B cell (primary cell): ENCODE data around the gene FSCN2.

ENCODE experiments used
- CTCF ChIP-seq: fragments of 200-600 bp; IDR thresholded peaks from one replicate; pipeline ENCODE4 v1.8.0; 2022; ENCODE audit warnings: antibody characterized with exemption, mild to moderate bottlenecking
- EZH2 ChIP-seq: IDR thresholded peaks from 2 replicates; pipeline ENCODE4 v1.6.1; 2012; ENCODE audit warnings: borderline replicate concordance, low read depth, mild to moderate bottlenecking, moderate library complexity, low read length; ENCODE audit not compliant: insufficient read depth, poor library complexity, severe bottlenecking

DNA sequence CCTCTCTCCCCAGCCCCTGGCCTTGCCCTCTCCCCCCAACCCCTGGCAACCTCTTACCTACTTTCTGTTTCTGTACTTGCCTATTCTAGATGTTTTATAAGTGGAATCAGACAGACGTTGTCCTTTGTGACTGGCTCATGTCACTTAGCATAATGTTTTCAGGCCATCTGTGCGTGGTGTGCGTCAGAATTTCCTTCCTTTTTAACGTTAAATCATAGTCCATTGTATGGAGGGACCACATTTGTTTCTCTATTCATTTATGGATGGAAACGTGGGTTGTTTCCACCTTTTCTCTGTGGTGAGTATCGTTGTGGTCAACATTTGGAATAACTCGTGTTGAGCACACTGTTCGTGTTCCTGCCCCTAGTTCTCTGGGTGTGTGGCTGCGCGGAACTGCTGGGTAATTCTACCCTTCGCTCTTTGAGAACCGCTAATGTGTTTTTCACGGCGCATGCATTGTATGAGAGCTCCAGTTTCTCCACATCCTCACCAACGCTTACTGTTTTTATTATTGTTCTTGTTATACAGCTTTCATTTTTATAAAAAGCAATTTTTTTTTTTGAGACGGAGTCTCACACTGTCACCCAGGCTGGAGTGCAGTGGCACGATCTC is 41.9 kb upstream of the FSCN2 start:
- TF ChIP-seq CTCF: no peak
- TF ChIP-seq EZH2: no peak
